GM21390 (cell line): ENCODE data around the gene FNDC3A.
"Not testable (repeated sequence)": the region's sequence is repeated elsewhere in the genome, so short reads cannot be mapped to it uniquely, and the experiment has no call there.

Source experiments
- ATAC-seq: cut with Tn5 transposase; IDR thresholded peaks from one replicate; pipeline ENCODE4 v1.9.1; 2021; ENCODE audit not compliant: unreplicated experiment

Gene FNDC3A

DNA sequence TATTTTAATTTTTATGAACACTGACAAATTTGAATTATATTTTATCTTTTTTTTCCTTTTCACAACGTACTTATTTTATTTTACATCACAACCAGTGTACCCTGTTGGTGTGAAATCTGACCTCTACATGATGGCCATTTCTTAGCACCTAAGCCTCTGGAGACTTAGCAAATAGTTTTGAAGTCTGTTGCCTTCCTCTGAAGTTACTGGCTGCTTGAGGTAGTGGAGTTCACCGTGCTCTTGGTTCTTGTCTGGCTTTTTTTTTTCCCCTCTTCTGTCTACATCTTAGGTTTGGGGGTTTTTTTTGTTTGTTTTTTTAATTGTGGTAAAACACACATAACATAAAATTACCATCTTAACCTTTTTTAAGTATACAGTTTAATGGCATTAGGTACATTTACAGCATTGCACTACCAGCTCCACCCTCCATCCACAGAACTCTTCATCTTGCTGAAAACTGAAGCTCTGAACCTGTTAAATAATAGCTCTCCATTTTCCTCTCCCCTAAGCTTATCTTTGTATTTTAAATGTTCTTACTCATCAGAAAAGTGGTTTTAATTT is 150.3 kb downstream of the FNDC3A start:
- ATAC-seq, result no peak

DNA sequence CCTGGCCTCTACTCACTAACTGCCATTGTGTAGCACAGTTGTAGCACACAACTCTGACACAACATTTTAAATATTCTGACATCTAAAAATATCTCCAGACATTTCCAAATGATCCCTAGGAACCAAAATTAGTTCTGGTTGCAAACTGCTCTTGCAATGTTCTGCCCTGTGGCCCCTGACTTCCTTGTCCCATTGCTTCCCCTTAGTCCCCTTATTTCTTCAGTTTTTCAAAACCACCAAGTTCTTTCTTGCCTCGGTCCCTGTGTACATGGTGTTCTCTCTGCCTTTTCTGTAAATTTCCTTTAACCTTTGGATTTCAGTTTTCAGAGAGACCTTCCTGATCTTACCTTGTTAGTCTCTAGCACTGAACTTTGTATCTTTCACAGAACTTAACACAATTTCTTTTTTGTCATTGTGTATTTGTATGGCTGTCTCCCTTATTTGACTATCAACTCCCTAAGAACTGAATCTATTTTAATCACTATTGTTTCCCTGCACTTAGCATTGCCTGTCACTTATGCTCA is 156.8 kb downstream of the FNDC3A start:
- no peak for ATAC-seq

DNA sequence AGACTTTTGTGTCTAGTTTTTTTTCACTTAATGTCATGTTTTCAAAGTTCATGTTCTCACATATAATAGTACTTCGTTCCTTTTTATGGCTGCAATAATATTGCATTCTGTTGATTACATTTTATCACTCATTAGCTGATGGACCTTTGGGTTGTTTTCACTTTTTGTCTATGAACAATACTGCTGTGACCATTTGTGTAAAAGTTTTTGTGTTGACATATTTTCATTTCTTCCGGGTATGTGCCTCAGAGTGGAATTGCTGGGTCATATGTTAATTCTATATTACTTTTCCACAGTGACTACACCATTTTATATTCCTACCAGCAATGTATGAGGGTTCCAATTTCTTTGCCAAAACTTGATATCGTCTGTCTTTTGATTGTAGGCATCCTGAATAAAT is 158.6 kb downstream of the FNDC3A start:
- ATAC-seq, result no peak

DNA sequence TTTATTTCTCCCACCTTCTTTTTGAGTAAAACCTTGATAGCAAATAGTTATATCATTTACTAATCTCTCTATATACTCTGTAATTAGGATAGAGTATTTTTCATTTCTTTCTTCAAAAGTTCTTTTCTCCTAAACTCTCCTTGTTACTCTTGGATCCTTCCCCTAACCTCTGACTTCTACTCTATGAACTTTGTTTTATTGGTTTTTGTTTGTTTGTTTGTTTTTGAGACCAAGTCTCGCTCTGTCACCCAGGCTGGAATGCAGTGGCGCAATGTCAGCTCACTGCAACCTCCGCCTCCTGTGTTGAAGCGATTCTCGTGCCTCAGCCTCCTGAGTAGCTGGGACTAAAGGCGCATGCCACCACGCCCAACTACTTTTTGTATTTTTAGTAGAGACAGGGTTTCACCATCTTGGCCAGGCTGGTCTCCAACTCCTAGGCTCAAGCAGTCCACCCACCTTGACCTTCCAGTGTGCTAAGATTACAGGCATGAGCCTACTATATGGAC is 161.5 kb downstream of the FNDC3A start:
- ATAC-seq, result not testable (repeated sequence)

DNA sequence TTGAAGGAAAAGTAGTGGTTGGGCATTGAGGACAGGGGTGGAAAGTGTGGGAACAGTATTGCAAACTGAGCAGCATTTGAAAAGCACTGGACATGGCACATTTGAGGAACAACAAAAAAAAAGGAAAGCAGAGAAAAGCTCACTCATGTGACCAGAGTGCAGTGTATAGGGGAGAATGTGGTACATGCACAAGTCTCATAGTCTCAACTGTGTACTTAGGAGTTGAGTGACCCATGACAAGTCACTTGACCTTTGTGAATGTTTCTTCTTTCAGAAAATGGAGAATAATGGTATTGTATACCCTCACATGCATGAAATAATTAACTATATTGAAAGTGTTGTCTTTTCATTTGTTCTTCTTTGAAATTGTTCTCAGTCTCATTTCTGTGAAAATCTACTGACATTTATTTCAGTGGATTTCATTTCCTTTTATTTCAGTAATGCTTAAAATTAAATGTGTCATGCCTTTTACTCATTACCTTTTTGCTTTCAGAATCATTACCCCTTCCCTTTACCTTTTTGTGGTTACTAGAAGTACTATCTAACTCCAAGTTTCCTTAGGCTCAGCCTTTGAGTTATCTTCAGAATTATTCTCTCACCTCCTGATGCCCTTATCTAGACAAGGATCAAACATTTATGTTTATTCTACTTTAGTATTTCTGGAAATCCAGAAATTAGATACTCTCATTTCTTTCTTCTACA is 165.3 kb downstream of the FNDC3A start:
- ATAC-seq, result no peak

DNA sequence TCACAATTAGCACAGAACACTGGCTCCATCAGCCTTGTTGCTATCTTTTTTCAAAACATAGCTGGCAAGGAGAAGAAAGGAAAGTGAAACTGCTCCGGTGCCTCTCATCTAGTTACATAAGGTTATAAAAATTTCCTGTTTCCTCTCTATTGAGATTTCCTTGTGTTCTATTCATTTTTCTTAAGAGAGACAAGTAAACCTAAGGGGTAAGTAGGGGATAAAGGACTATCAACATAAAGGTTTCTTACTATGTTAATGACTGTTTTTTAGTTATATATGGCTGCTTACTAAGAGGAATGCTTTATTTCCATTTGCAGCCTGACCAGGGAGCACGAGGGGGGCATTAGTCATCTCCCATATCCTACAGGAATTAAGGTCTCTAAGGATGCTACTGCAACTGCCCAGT is 171.2 kb downstream of the FNDC3A start:
- ATAC-seq, result no peak

DNA sequence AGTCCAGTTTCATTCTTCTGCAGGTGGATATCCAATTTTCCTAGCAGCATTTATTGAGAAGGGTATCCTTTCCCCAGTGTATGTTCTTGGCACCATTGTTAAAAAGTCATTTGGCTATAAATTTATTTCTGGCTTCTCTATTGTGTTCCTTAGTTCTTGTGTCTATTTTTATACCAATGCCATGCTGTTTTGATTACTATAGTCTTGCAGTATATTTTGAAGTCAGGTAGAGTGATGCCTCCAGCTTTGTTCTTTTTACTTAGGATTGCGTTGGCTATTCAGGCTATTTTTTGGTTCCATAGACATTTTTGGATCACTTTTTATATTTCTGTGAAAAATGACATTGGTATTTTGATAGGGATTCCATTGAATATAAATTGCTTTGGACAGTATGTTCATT is 172.7 kb downstream of the FNDC3A start:
- ATAC-seq, result no peak

DNA sequence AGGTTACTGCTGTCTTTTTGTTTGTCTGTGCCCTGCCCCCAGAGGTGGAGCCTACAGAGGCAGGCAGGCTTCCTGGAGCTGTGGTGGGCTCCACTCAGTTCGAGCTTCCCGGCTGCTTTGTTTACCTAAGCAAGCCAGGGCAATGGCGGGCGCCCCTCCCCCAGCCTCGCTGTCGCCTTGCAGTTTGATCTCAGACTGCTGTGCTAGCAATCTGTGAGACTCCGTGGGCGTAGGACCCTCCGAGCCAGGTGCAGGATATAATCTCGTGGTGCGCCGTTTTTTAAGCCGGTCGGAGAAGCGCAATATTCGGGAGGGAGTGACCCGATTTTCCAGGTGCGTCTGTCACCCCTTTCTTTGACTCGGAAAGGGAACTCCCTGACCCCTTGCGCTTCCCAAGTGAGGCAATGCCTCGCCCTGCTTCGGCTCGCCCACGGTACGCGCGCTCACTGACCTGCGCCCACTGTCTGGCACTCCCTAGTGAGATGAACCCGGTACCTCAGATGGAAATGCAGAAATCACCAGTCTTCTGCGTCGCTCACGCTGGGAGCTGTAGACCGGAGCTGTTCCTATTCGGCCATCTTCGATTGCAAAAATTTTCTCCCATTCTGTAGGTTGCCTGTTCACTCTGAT is 182.4 kb downstream of the FNDC3A start:
- not testable (repeated sequence) for ATAC-seq

DNA sequence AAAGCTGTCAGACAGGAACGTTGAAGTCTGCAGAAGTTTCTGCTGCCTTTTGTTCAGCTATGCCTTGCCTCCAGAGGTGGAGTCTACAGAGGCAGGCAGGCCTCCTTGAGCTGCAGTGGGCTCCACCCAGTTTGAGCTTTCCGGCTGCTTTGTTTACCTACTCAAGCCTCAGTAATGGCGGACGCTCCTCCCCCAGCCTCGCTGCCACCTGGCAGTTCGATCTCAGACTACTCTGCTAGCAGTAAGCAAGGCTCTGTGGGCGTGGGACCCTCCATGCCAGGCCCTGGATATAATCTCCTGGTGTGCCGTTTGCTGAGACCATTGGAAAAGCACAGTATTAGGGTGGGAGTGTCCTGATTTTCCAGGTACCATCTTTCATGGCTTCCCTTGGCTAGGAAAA is 187.4 kb downstream of the FNDC3A start:
- not testable (repeated sequence) for ATAC-seq

DNA sequence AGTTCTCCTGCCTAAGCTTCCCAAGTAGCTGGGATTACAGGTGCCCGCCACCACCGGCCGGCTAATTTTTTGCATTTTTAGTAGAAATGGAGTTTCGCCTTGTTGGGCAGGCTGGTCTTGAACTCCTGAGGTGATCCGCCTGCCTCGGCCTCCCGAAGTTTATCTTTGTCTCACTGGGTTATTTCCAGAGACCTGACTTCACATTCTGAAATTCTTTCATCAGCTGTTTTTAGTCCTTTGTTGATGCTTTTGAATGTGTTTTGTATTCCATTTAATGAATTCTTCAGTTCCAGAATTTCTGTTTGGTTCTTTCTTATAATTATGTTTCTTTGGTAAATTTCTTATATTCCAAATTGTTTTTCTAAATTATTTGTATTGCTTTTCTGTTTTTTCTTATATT is 189.0 kb downstream of the FNDC3A start:
- no peak for ATAC-seq

DNA sequence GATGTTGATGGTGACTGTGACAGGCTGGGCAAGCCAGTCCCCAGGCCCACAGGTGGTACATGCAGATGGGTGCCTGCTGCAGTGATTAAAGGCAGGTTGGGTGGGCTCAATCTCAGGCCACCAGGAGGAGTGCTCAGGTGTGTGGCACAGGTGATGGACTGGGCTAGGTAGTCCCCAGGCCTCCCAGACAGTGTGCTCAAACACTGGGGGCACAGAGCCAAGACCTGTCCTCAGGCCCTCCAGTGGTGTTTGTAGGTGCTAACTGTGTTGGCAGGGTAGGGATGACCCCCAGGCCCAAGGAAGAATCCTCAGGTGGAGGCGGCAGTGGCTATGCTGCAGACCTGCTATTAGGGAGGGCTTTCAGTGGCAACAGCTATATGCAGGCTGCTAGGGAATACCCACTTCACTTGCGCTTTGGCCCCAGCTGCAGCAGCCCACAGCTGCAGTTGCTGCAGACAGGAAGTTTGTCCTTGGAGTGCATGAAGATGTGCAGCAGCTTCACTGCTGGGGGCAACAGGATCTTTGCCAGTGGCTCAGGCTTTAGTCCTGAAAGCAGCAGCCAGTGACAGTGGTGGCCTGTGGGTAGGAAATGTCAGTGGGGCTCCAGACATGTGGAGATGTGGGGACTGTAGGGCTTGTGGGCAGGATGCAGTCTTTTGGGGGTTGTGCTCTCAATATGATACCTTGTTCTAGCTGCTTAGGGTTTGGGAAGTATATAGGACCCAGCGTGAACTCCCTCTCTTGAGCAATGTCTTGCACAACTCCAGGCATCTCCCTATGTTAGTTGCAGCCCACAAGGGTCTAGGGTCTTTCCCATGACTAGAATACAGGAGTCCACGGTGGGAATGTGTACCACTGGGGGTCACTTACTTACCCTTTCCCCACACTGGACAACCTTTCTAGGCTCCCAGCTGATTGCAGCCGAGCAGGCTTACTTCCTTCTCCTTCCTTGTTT is 190.4 kb downstream of the FNDC3A start:
- no peak for ATAC-seq

DNA sequence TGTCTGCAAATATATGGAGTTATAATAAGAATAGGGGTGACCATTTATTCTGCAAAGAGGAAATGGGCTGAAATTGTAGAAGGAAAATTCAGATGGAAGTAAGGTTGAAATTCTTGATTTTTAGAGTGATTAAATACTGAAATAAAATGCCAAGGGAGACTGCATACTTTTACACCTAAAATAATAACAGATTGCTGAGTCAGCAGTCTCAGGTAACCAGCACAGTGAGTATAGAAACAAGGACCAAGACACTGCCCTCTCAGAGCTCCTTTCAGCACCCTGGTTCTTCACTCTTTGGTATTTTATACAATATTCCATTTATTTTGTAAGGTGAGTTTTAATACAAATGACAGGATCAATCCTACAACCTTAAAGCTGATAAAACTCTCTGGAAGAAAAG is 195.6 kb downstream of the FNDC3A start:
- ATAC-seq, result no peak

DNA sequence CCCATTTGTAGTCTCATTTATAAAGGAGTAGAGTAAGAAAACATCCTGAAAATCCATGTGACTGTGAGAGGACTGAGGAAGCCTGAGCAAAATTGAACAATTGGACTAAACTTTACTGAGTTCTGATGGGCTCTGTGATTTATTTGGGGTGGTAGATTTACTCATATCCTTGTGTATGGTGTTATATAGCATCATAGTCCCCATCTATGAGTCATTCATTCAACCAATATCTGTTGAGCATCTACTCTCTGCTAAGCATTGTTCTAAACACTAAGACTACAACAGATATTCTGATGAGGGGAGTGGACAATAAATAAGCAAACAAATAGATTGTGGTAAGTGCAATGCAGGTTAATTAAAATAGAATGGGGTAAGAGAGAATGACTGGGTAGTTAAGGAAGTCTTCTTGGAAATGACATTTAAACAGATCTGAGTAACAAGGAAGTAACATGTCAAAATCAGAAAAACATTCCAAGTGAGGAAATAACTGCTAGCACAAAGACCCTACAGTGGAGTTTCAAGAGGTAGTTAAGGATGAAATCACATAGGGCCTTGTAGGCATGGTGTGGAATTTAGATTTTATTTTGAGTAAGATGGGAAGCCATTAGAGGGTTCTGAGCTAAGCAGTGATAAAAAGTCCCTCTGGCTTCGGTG is 208.1 kb downstream of the FNDC3A start:
- no peak for ATAC-seq

DNA sequence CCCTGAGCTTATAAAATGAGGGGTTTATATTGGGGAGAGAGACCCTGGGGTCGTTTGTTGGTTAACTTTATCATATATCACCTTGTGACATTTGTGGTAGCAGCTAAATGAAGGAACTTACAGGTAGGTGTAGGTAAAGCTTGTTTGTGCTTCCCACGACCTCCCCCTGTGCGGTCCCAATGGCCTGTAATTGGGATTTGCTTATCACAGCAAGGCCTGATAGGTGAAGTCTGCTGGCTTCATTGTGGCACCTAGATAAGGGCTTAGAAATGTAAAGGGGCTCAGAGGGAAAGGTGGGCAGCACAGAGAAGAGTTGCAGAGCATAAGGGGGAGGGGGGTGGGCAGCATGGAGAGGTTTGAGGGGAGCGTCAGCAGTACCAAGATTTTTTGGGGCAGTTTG is 208.9 kb downstream of the FNDC3A start:
- no peak for ATAC-seq

DNA sequence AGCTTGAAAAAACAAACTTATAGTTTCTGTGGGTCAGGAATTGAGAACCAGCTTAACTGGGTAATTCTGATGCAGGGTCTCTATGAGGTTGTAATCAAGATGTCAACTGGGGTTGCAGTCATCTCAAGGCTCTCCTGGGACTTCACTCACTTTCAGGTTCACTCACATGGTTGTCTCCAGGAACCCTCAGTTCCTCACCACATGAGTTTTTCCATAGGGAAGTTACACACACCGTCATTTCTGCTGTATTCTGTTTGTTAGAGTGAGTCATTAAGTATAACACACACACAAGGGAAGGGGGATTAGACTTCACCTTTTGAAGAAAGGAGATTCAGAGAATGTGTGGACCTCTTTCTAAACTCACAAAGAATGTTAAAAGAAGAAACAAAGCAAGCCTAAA is 209.6 kb downstream of the FNDC3A start:
- no peak for ATAC-seq

DNA sequence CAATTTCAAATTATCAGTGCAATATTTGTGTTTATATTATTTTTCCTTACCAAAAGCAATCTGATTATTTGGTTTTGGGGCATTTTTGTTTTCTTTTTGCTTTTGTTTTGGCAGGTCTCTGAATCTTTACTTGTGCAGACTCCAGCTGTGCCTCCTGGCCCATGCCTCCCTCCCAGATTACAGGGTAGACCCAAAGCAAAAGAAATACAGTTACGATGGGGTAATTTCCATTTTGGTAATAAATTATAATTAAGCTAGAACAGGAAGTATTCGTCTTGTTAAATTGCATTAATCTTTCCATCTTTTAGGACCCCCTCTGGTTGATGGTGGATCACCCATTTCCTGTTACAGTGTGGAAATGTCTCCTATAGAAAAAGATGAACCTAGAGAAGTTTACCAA is 215.2 kb downstream of the FNDC3A start:
- no peak for ATAC-seq

DNA sequence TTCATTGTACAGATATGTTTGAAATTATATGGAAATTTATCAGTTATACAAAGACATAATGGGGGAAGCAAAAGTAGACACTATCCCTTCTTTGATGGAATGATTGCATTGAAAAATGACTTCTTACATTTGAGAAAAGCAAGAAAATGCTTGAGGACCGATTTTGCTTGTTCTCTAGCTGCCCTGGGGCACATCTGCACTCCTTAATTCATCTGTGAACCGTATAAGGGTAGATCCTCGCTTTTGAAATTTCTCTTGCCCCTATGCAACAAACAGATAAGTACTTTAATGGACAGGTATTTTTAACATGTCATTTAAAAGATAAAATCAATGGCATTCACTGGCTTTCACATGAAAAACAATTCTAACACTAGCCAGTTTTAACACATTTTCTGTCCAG is 230.9 kb downstream of the FNDC3A start:
- no peak for ATAC-seq

DNA sequence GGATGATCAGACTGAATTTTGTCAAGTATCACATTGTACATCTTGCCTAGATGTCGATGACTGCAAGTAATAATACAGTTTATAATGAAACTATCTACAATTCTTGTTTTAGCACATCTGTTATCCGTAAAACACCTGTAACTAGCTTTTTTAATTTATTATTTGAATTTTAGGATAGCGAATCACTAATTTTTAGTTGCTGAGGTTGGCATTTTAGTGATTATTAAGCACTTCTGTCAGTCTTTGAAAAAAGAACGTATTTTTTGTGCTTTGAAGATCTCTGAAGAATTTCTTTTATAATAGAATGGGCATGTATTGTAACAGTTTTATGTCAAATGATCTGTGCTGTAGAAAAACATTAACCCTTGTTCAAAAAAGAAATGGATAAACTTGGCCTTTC is 232.9 kb downstream of the FNDC3A start:
- no peak for ATAC-seq

DNA sequence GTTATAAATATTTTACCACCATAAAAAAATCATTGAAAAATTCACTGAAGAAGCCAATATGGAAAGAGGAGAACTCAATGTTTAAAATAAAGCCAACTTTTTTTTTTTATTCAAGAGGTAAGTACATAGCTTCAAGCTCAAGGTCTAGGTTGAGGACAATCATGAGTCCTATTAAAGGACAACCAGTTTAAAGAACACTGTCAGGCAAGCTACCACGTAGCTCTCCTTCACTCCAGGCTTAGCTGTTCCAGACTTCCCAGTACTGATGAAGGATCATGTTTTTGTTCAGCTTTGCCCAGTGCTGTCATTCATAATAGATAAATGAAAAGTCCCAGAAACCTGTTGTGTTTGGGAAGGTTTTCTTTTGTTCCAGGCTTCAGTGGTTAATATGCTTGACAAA is 234.4 kb downstream of the FNDC3A start:
- no peak for ATAC-seq

DNA sequence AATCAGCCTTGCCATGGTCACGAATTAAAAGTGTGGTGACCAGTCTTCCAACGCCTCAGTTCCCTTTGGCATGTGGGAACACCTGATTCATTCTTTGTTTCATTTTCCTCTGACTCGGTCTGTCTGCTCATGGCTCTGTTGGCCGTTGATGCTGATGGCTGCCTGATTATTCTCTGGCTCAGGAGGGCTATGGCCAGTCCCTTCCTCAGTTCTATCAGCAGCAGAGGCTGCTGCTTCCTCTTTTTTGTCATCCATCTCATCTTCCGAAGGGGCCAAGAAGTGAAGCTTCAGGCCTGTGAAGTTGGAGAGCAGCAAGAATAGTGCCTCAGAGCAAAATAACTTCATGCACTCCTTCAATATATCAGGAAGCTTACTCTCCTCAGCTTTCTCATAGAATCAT is 235.0 kb downstream of the FNDC3A start:
- no peak for ATAC-seq

DNA sequence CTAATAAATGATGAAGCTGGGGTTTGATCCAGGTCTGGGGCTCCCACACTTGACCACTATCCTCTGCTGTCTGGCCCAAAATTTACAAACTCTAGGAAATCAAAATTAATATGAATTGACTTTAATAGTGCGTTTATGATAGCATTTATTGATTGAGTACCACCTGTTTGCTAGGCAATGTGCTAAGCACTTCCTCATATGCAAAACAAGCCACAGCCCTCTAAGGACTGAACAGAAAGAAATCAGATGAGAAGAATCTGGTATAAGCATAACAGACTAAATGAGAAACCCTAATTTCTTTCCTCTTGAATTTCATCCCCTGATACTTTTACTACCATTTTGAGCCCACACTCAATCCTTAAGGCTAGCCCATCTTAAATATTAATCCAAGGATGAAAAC is 237.8 kb downstream of the FNDC3A start:
- no peak for ATAC-seq
